GM18858 (cell line): ENCODE measurements around the gene BMP6.

Experiments used
- ATAC-seq: cut with Tn5 transposase; IDR thresholded peaks from one replicate; pipeline ENCODE4 v1.9.1; 2021; ENCODE audit not compliant: unreplicated experiment

Gene BMP6

GRCh38 chr6:7901056-7901455 lies 175.2 kb downstream of the BMP6 start:
- no peak for ATAC-seq

GRCh38 chr6:7901780-7902179 lies 175.9 kb downstream of the BMP6 start:
- no peak for ATAC-seq

GRCh38 chr6:7902221-7902620 lies 176.3 kb downstream of the BMP6 start:
- ATAC-seq = no peak

- ATAC-seq = no peak
Observed at GRCh38 chr6:7902867-7903266, 177.0 kb downstream of the BMP6 start.

GRCh38 chr6:7903673-7904072 lies 177.8 kb downstream of the BMP6 start:
- no peak for ATAC-seq

GRCh38 chr6:7904654-7905319 lies 178.9 kb downstream of the BMP6 start:
- ATAC-seq = no peak

GRCh38 chr6:7905416-7905815 lies 179.5 kb downstream of the BMP6 start:
- ATAC-seq = no peak

- no peak for ATAC-seq
Observed at GRCh38 chr6:7906741-7907140, 180.8 kb downstream of the BMP6 start.

GRCh38 chr6:7907159-7907558 lies 181.3 kb downstream of the BMP6 start:
- no peak for ATAC-seq

GRCh38 chr6:7909323-7910276 lies 183.7 kb downstream of the BMP6 start:
- ATAC-seq = no peak

GRCh38 chr6:7910298-7910653 lies 184.4 kb downstream of the BMP6 start:
- no peak for ATAC-seq

GRCh38 chr6:7910654-7911344 lies 184.9 kb downstream of the BMP6 start, which contains the start of gene TXNDC5:
TSS of gene TXNDC5 (minus strand) at chr6:7910788. CDS start at chr6:7910776, 12 bp downstream.
- ATAC-seq = peak; percentile 50

GRCh38 chr6:7911345-7911725 lies 185.4 kb downstream of the BMP6 start:
- ATAC-seq = no peak

GRCh38 chr6:7912024-7912423 lies 186.1 kb downstream of the BMP6 start:
- no peak for ATAC-seq

GRCh38 chr6:7912736-7913517 lies 187.0 kb downstream of the BMP6 start:
- ATAC-seq = no peak

- ATAC-seq = no peak
Observed at GRCh38 chr6:7914311-7914710, 188.4 kb downstream of the BMP6 start.

- ATAC-seq = no peak
Observed at GRCh38 chr6:7914991-7915789, 189.3 kb downstream of the BMP6 start.

GRCh38 chr6:7916959-7917358 lies 191.1 kb downstream of the BMP6 start:
- ATAC-seq = peak; percentile 93

- ATAC-seq = no peak
Observed at GRCh38 chr6:7917729-7918128, 191.8 kb downstream of the BMP6 start.

GRCh38 chr6:7918403-7918802 lies 192.5 kb downstream of the BMP6 start:
- no peak for ATAC-seq
